Esophagus squamous epithelium (tissue), 4 donors: ENCODE results near the gene MPEG1.

Experiments used
- POLR2A ChIP-seq, 4 donors: fragments of 450-650 bp; IDR thresholded peaks; one replicate each; pipeline ENCODE4 v1.6.1; 2017; ENCODE audit warnings: antibody characterized with exemption in 4 of 4, mild to moderate bottlenecking in 4 of 4, moderate library complexity in 3 of 4
- TF ChIP-seq, protein P1 (sequence below), 6 experiments: fragments of 450-650 bp in 4 of 6; fragments of 200-600 bp in 2 of 6; sonication (generic) in 2 of 6; IDR thresholded peaks; one replicate each; pipeline ENCODE4 v1.5.1; 2016 to 2019; ENCODE audit warnings: antibody characterized with exemption in 6 of 6, mild to moderate bottlenecking in 4 of 6, moderate library complexity in 4 of 6

DNA sequence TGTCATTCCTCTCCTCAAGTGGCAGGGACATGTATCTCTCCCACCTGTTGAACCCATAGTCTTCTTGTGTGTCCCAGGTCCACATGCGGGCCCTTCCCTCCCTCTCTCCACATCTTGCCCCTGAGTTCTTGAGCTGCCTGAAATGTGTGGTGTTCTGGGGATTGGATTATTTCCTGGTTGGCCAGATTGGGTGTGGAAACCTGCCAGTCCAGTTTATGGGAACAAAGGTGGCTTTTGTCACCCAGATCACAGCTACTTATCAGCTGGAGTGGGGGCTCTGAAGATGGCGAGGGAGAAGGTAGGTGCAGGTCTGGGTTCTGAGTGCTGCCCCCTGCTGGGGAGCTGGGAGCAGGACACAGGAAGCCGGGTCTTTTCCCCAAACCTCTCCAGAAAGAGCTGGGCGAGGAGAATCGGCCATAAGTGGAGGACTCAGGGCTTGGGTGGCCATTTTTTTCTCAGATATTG is 26.6 kb downstream of the MPEG1 start:
- TF ChIP-seq, protein P1, sequence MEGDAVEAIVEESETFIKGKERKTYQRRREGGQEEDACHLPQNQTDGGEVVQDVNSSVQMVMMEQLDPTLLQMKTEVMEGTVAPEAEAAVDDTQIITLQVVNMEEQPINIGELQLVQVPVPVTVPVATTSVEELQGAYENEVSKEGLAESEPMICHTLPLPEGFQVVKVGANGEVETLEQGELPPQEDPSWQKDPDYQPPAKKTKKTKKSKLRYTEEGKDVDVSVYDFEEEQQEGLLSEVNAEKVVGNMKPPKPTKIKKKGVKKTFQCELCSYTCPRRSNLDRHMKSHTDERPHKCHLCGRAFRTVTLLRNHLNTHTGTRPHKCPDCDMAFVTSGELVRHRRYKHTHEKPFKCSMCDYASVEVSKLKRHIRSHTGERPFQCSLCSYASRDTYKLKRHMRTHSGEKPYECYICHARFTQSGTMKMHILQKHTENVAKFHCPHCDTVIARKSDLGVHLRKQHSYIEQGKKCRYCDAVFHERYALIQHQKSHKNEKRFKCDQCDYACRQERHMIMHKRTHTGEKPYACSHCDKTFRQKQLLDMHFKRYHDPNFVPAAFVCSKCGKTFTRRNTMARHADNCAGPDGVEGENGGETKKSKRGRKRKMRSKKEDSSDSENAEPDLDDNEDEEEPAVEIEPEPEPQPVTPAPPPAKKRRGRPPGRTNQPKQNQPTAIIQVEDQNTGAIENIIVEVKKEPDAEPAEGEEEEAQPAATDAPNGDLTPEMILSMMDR (IDR thresholded peaks at IDR 0.05) = peak; percentile 49 to 76 (median 60)
- no peak for TF ChIP-seq POLR2A (IDR thresholded peaks at IDR 0.05)
